HEK293 (cell line): ENCODE measurements around the gene NDUFS4.

Experiments used
- CTCF ChIA-PET: fragments of 350-600 bp; formaldehyde crosslinking; extraction: SDS; loops from one replicate; lab custom pipeline; 2021; ENCODE audit warnings: antibody characterized with exemption; lab: Yijun Ruan, JAX
- POLR2A ChIA-PET: fragments of 300-600 bp; formaldehyde crosslinking; extraction: SDS; loops from one replicate; lab custom pipeline; 2020; ENCODE audit warnings: antibody characterized with exemption, inconsistent platforms; lab: Yijun Ruan, JAX
- H3K27ac ChIP-seq: fragments of 200-500 bp; sonication (Bioruptor generic); 2 replicates; pipeline ENCODE4 v1.5.1; 2014; ENCODE audit warnings: low read depth, low read length, control low read depth, inconsistent platforms; ENCODE audit errors: extremely low read depth
- H3K36me3 ChIP-seq, 2 experiments: fragments of 200-500 bp in 1 of 2; sonication (Bioruptor generic) in 1 of 2; 1 replicate in 1 of 2; 2 replicates in 1 of 2; pipeline ENCODE4 v1.5.1; 2014 to 2017; ENCODE audit warnings: inconsistent platforms in 2 of 2, low read length in 2 of 2; ENCODE audit not compliant: control insufficient read depth in 2 of 2, insufficient read depth in 1 of 2
- H3K4me1 ChIP-seq: fragments of 200-500 bp; sonication (Bioruptor generic); 2 replicates; pipeline ENCODE4 v1.5.1; 2014; ENCODE audit warnings: mild to moderate bottlenecking, low read length, inconsistent platforms; ENCODE audit not compliant: control insufficient read depth, insufficient read depth
- H3K4me3 ChIP-seq: 2 replicates; pipeline ENCODE4 v1.5.1; 2011; ENCODE audit warnings: low read depth, mild to moderate bottlenecking, control low read depth, low read length, moderate library complexity
- H3K9me3 ChIP-seq: fragments of 200-500 bp; sonication (Bioruptor generic); 2 replicates; pipeline ENCODE4 v1.5.1; 2014; ENCODE audit warnings: low read depth, low read length, inconsistent platforms; ENCODE audit not compliant: control insufficient read depth, insufficient read depth
- BCL11B ChIP-seq: fragments of 450-650 bp; formaldehyde crosslinking; IDR thresholded peaks from 2 replicates; pipeline ENCODE4 v1.5.1; 2016; ENCODE audit warnings: low read depth, missing biosample characterization, missing genetic modification characterization
- CTCF ChIP-seq: fragments of 450-650 bp; formaldehyde crosslinking; IDR thresholded peaks from 2 replicates; pipeline ENCODE4 v1.5.1; 2016; ENCODE audit warnings: missing biosample characterization, missing genetic modification characterization
- EGR2 ChIP-seq: fragments of 450-650 bp; formaldehyde crosslinking; IDR thresholded peaks from 2 replicates; pipeline ENCODE4 v1.5.1; 2016; ENCODE audit warnings: low read depth, missing biosample characterization, missing genetic modification characterization
- ELK4 ChIP-seq: IDR thresholded peaks from 2 replicates; pipeline ENCODE4 v1.6.1; 2011; ENCODE audit warnings: mild to moderate bottlenecking, low read depth, low read length, borderline replicate concordance
- GLI4 ChIP-seq: fragments of 450-650 bp; formaldehyde crosslinking; IDR thresholded peaks from 2 replicates; pipeline ENCODE4 v1.5.1; 2016; ENCODE audit warnings: missing biosample characterization, missing genetic modification characterization
- KLF7 ChIP-seq: fragments of 450-650 bp; formaldehyde crosslinking; IDR thresholded peaks from 2 replicates; pipeline ENCODE4 v1.5.1; 2016; ENCODE audit warnings: missing biosample characterization, missing genetic modification characterization, borderline replicate concordance
- KLF8 ChIP-seq: fragments of 450-650 bp; formaldehyde crosslinking; IDR thresholded peaks from 2 replicates; pipeline ENCODE4 v1.5.1; 2016; ENCODE audit warnings: missing biosample characterization, missing genetic modification characterization
- PRDM1 ChIP-seq: fragments of 450-650 bp; formaldehyde crosslinking; IDR thresholded peaks from 2 replicates; pipeline ENCODE4; 2016; ENCODE audit warnings: missing biosample characterization, missing genetic modification characterization
- YY1 ChIP-seq: fragments of 450-650 bp; formaldehyde crosslinking; IDR thresholded peaks from 2 replicates; pipeline ENCODE4 v1.5.1; 2018; ENCODE audit warnings: missing biosample characterization, missing genetic modification characterization
- ZBTB10 ChIP-seq: fragments of 450-650 bp; formaldehyde crosslinking; IDR thresholded peaks from 2 replicates; pipeline ENCODE4 v1.5.1; 2016; ENCODE audit warnings: missing biosample characterization, missing genetic modification characterization
- ZBTB7A ChIP-seq: fragments of 450-650 bp; formaldehyde crosslinking; IDR thresholded peaks from 2 replicates; pipeline ENCODE4 v1.5.1; 2016; ENCODE audit warnings: low read depth, missing biosample characterization, missing genetic modification characterization
- ZFP37 ChIP-seq: fragments of 450-650 bp; formaldehyde crosslinking; IDR thresholded peaks from 2 replicates; pipeline ENCODE4 v1.5.1; 2016; ENCODE audit warnings: missing biosample characterization, missing genetic modification characterization
- ZNF10 ChIP-seq: fragments of 450-650 bp; formaldehyde crosslinking; IDR thresholded peaks from 2 replicates; pipeline ENCODE4 v1.5.1; 2017; ENCODE audit warnings: missing biosample characterization, missing genetic modification characterization
- ZNF114 ChIP-seq: fragments of 450-650 bp; formaldehyde crosslinking; IDR thresholded peaks from 2 replicates; pipeline ENCODE4 v1.5.0; 2017; ENCODE audit warnings: missing biosample characterization, missing genetic modification characterization
- ZNF19 ChIP-seq: fragments of 450-650 bp; formaldehyde crosslinking; IDR thresholded peaks from 2 replicates; pipeline ENCODE4; 2016; ENCODE audit warnings: missing biosample characterization, missing genetic modification characterization, low read depth
- ZNF223 ChIP-seq: fragments of 450-650 bp; formaldehyde crosslinking; IDR thresholded peaks from 2 replicates; pipeline ENCODE4 v1.5.1; 2016; ENCODE audit warnings: missing biosample characterization, missing genetic modification characterization
- ZNF26 ChIP-seq: fragments of 450-650 bp; formaldehyde crosslinking; IDR thresholded peaks from 2 replicates; pipeline ENCODE4 v1.5.1; 2016; ENCODE audit warnings: missing biosample characterization, missing genetic modification characterization
- ZNF280C ChIP-seq: fragments of 450-650 bp; formaldehyde crosslinking; IDR thresholded peaks from 2 replicates; pipeline ENCODE4 v1.5.1; 2016; ENCODE audit warnings: missing biosample characterization, missing genetic modification characterization
- ZNF366 ChIP-seq: fragments of 450-650 bp; formaldehyde crosslinking; conservative IDR thresholded peaks from 2 replicates; pipeline ENCODE4 v1.5.1; 2016; ENCODE audit warnings: missing biosample characterization, missing genetic modification characterization
- ZNF501 ChIP-seq: fragments of 450-650 bp; formaldehyde crosslinking; IDR thresholded peaks from 2 replicates; pipeline ENCODE4 v1.5.1; 2016; ENCODE audit warnings: missing biosample characterization, missing genetic modification characterization
- ZNF521 ChIP-seq: fragments of 450-650 bp; formaldehyde crosslinking; IDR thresholded peaks from 2 replicates; pipeline ENCODE4 v1.5.1; 2017; ENCODE audit warnings: missing biosample characterization, mild to moderate bottlenecking, missing genetic modification characterization
- ZNF555 ChIP-seq: fragments of 450-650 bp; formaldehyde crosslinking; conservative IDR thresholded peaks from 2 replicates; pipeline ENCODE4 v1.5.1; 2017; ENCODE audit warnings: missing biosample characterization, mild to moderate bottlenecking, missing genetic modification characterization, inconsistent platforms
- ZNF571 ChIP-seq: fragments of 450-650 bp; formaldehyde crosslinking; IDR thresholded peaks from 2 replicates; pipeline ENCODE4 v1.5.0; 2017; ENCODE audit warnings: missing biosample characterization, missing genetic modification characterization
- ZNF600 ChIP-seq: fragments of 450-650 bp; formaldehyde crosslinking; IDR thresholded peaks from 2 replicates; pipeline ENCODE4 v1.5.1; 2016; ENCODE audit warnings: missing biosample characterization, missing genetic modification characterization
- ZNF670 ChIP-seq: fragments of 450-650 bp; formaldehyde crosslinking; IDR thresholded peaks from 2 replicates; pipeline ENCODE4 v1.5.1; 2016; ENCODE audit warnings: missing biosample characterization, missing genetic modification characterization, low read depth
- ZSCAN30 ChIP-seq: fragments of 450-650 bp; IDR thresholded peaks from 2 replicates; pipeline ENCODE4 v1.5.1; 2018; ENCODE audit warnings: missing biosample characterization, mild to moderate bottlenecking, missing genetic modification characterization, moderate library complexity

NDUFS4 gene

GRCh38 chr5:53580547-53580946 is 20.1 kb downstream of the NDUFS4 start:
- Histone ChIP-seq H3K9me3 (no peaks in the 10 kb centered on the region), H3K4me3 (no peak overlapping the region), H3K36me3 (no peaks in the 10 kb centered on the region), H3K4me1 (peaks cover 5% of the 10 kb centered on the region; the same call in 1 of the 2 replicates), H3K27ac (no peak overlapping the region)
- TF ChIP-seq KLF7 (tag by site-specific recombination): no peak
- TF ChIP-seq ELK4: no peak
- no peak for TF ChIP-seq ZBTB10 (tag by site-specific recombination)
- no peak for TF ChIP-seq ZNF114 (tag by site-specific recombination)
- no peak for TF ChIP-seq EGR2
- TF ChIP-seq BCL11B (tag by site-specific recombination): no peak
- peak; percentile 75 for TF ChIP-seq ZNF366 (tag by site-specific recombination)
- TF ChIP-seq ZFP37: no peak
- no peak for TF ChIP-seq ZNF600 (tag by site-specific recombination)
- no peak for TF ChIP-seq ZNF670
- no peak for TF ChIP-seq ZNF521 (tag by site-specific recombination)
- no peak for TF ChIP-seq KLF8 (tag by site-specific recombination)
- no peak for TF ChIP-seq ZNF280C
- TF ChIP-seq GLI4: no peak
- peak; percentile 99 for TF ChIP-seq PRDM1 (tag by site-specific recombination)
- CTCF ChIA-PET: interaction anchor here (0.6 kb wide), 1 partner anchor 9 kb away, joined by 3 read pairs; no protein-coding TSS in a partner anchor
- POLR2A ChIA-PET: no interaction called here

- POLR2A ChIA-PET: no interaction called here
- Histone ChIP-seq H3K27ac (no peak overlapping the region), H3K4me3 (no peak overlapping the region), H3K4me1 (no peaks in the 10 kb centered on the region), H3K36me3 (no peaks in the 10 kb centered on the region; a peak in 1 of 3 replicates), H3K9me3 (no peaks in the 10 kb centered on the region)
- CTCF ChIA-PET: no interaction called here
- TF ChIP-seq ZNF10: no peak
These were observed 21.8 kb downstream of the NDUFS4 start for GRCh38 chr5:53582225-53582624.

- Histone ChIP-seq H3K4me1 (peaks cover 3% of the 10 kb centered on the region; the same call in 1 of the 2 replicates), H3K4me3 (no peak overlapping the region), H3K36me3 (no peaks in the 10 kb centered on the region; a peak in 1 of 3 replicates), H3K9me3 (no peaks in the 10 kb centered on the region), H3K27ac (no peak overlapping the region)
- ChIA-PET CTCF (interaction anchor here (0.7 kb wide), 1 partner anchor 144 kb away, joined by 6 read pairs; no protein-coding TSS in a partner anchor), POLR2A (no interaction called here)
- TF ChIP-seq CTCF (tag by site-specific recombination) (no peak), ZNF571 (no peak), ZNF26 (tag by site-specific recombination) (no peak), ZNF19 (tag by site-specific recombination) (no peak), ZNF555 (tag by site-specific recombination) (no peak), ZNF501 (tag by site-specific recombination) (no peak), ZSCAN30 (tag by site-specific recombination) (no peak), ZNF223 (tag by site-specific recombination) (no peak), YY1 (tag by site-specific recombination) (no peak), ZBTB7A (tag by site-specific recombination) (no peak)
These were observed 30.3 kb downstream of the NDUFS4 start for GRCh38 chr5:53590759-53591158.
